Measurements from ENCODE around the gene B3GAT1.

Gene B3GAT1

DNA sequence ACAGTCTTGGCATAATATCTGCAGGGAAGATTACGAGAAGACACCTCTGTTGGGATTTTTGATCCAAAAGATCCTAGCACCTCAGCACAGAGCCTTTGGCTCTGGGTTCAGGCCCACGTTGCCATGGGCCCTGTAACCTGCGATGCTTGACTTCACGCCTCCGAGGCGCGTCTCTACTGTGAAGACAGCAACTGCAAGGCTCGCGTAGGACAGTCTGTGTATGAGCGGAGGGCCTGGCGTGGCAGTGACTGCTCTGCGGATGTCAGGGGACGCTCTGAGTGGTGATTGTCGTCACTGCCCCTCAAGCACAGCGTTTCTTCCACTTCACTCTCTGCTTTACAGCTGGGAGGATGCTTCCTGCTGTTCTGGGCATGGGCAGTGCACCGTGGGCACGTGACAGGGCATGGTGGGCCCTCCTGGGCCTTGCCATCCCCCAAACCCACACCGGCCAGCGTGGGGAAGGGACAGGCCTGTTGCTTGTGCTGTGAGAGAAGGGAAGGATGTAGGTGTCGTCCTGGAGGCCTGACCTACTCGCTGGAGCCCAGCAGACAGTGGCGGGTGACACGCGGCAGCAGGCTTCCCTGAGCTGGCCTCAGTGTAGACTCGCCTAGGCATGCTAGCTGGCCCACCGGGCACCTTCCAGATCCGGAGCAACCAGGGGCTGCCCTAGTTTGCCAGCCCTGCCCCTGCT, 53.7 kb downstream of the B3GAT1 start:
- H3K9me3 ChIP-seq: peaks cover 0 to 1% (median 0%) of the 10 kb centered on the region in 3 donors
- H3K4me3 ChIP-seq: no peak overlapping the region
- TF ChIP-seq, protein P1, sequence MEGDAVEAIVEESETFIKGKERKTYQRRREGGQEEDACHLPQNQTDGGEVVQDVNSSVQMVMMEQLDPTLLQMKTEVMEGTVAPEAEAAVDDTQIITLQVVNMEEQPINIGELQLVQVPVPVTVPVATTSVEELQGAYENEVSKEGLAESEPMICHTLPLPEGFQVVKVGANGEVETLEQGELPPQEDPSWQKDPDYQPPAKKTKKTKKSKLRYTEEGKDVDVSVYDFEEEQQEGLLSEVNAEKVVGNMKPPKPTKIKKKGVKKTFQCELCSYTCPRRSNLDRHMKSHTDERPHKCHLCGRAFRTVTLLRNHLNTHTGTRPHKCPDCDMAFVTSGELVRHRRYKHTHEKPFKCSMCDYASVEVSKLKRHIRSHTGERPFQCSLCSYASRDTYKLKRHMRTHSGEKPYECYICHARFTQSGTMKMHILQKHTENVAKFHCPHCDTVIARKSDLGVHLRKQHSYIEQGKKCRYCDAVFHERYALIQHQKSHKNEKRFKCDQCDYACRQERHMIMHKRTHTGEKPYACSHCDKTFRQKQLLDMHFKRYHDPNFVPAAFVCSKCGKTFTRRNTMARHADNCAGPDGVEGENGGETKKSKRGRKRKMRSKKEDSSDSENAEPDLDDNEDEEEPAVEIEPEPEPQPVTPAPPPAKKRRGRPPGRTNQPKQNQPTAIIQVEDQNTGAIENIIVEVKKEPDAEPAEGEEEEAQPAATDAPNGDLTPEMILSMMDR (IDR thresholded peaks at IDR 0.05): no peak
- no peaks in the 10 kb centered on the region for H3K4me1 ChIP-seq
- H3K27me3 ChIP-seq: no peaks in the 10 kb centered on the region
- intact Hi-C loops (cut with DNase I; ENCODE audit: low total_unique reads): no loop called here
- no peak overlapping the region for H3K27ac ChIP-seq
- no peaks in the 10 kb centered on the region for H3K36me3 ChIP-seq
- DNase-seq: peak in 1 of 2 donors; percentile 43

DNA sequence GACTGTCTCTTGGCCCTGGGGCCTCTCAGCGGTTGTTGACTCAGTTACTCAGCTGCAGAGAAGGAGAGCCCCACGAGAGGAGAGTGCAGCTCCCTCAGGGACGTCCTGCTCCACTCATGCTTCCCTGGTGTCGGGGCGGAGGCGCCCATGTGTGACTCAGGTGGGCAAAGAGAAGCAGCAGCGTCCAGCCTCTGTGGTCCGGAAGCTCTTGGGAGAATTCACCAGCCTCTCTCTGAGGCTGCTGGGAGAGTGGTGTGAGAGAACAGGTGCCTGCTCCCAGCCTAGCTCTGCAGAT, 54.5 kb downstream of the B3GAT1 start:
- TF ChIP-seq, protein P1 (IDR thresholded peaks at IDR 0.05): no peak
- Histone ChIP-seq H3K4me3 (no peak overlapping the region), H3K9me3 (peaks cover 0 to 5% (median 0%) of the 10 kb centered on the region in 3 donors), H3K4me1 (no peaks in the 10 kb centered on the region), H3K27me3 (no peaks in the 10 kb centered on the region), H3K36me3 (no peaks in the 10 kb centered on the region), H3K27ac (no peak overlapping the region)
- peak in 1 of 2 donors; percentile 55 for DNase-seq
- intact Hi-C loops (cut with DNase I; ENCODE audit: low total_unique reads): no loop called here

DNA sequence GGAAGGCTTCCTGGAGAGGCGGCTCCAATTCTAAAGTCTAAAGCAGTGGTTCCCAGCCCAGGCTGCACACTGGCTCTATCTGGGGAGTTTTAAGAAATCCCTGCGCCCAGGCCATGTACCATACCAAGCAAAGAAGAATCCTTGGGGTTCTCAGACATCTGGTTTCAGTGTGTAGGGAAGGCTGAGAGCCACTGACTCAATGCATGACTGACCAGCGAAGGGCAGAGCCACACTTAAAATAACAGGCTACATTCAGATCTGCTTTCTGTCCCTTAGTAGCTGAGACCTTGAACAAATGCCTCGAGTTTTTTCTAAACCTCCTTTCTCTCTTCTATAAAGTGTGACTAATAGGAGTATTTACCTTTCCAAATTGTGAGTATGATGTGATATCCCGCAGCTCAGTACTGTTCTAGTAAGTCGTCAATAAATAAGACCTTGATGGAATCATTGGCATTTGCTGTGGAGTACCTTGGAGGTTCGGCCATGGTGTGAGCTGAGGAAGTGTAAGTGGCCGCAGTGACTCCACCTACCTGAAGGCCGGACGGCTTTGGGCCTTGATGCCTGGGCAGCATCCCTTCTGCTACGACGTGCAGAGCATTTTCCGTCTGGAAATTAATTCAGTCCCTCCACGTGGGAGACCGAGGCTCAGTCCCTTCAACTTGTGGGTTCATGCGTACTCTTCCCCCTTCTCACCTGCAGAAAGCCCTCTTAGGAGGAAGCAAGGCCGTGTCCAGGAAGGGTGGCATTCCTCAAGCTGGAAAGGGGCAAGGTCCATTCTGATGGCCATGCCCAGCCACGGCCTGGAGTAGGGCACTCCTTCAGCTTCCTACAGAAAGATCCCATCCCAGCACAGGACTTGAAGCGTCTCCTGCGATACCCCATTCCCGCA, 55.1 kb downstream of the B3GAT1 start:
- no peak overlapping the region for H3K4me3 ChIP-seq
- H3K36me3 ChIP-seq: no peaks in the 10 kb centered on the region
- TF ChIP-seq, protein P1 (IDR thresholded peaks at IDR 0.05): no peak
- peak in 1 of 2 donors; percentile 31 for DNase-seq
- no peaks in the 10 kb centered on the region for H3K27me3 ChIP-seq
- H3K4me1 ChIP-seq: no peaks in the 10 kb centered on the region
- H3K27ac ChIP-seq: no peak overlapping the region
- intact Hi-C loops (cut with DNase I; ENCODE audit: low total_unique reads): no loop called here
- peaks cover 0 to 5% (median 0%) of the 10 kb centered on the region in 3 donors for H3K9me3 ChIP-seq

DNA sequence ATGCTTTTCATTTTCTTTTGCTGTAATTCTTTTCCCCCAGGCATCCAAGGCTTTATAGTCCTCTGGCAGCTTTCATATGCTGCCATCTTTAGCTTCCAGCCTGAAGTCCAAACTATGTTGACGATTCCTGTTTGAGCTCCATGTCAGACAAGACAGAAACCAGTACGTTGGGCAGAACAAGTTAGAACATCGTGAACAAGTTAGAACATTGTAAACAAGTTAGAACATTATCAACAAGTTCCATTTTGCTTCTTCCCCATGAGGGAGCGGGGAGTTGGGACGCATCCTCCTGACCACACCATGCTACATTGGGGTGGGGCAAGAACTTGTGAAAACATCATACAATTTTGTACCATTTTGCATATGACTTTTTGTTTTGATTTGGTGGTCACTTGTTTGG, 56.4 kb downstream of the B3GAT1 start:
- intact Hi-C loops (cut with DNase I; ENCODE audit: low total_unique reads): no loop called here
- no peak overlapping the region for H3K27ac ChIP-seq
- H3K36me3 ChIP-seq: no peaks in the 10 kb centered on the region

DNA sequence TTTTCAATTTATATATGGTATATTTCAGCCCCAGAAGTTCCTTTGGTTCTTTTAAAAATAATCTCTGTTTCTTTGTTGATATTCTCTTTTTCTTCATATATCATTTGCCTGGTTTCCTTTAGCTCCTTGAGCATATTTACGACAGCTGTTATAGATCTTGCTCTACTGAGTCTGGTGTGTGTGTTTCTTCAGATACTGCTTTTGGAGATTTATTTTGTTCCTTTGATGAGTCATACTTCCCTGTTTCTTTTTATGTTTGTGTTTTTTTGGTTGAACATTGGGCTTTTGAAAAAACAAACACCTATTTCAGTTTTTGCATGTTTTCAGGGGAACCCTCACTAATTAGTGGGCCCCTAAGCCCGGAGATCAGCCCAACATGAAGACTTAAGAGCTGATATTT, 56.9 kb downstream of the B3GAT1 start:
- no peak for DNase-seq
- no peak overlapping the region for H3K4me3 ChIP-seq
- H3K27me3 ChIP-seq: no peaks in the 10 kb centered on the region
- H3K27ac ChIP-seq: no peak overlapping the region
- H3K4me1 ChIP-seq: no peaks in the 10 kb centered on the region
- intact Hi-C loops (cut with DNase I; ENCODE audit: low total_unique reads): no loop called here
- TF ChIP-seq, protein P1 (IDR thresholded peaks at IDR 0.05): no peak
- H3K36me3 ChIP-seq: no peaks in the 10 kb centered on the region
- peaks cover 0 to 5% (median 0%) of the 10 kb centered on the region in 3 donors for H3K9me3 ChIP-seq

More for the DNA sequence above, 56.4 kb downstream of the B3GAT1 start:
- Histone ChIP-seq H3K9me3 (peaks cover 0 to 5% (median 0%) of the 10 kb centered on the region in 3 donors), H3K27me3 (no peaks in the 10 kb centered on the region), H3K4me1 (no peaks in the 10 kb centered on the region), H3K4me3 (no peak overlapping the region)
- DNase-seq: no peak
- TF ChIP-seq, protein P1 (IDR thresholded peaks at IDR 0.05): no peak

Data from tibial artery (tissue), 4 donors.